Panc1 (cell line): Measurements from ENCODE around the gene FAM174C.

Experiments
- POLR2AphosphoS5 ChIP-seq: IDR thresholded peaks from 2 replicates; pipeline ENCODE4 v1.6.1; 2012; ENCODE audit warnings: mild to moderate bottlenecking, low read depth, low read length, moderate library complexity
- TF ChIP-seq, protein P1 (sequence below): fragments of 450-650 bp; IDR thresholded peaks from 2 replicates; pipeline ENCODE4 v1.5.1; 2017; ENCODE audit warnings: mild to moderate bottlenecking

DNA sequence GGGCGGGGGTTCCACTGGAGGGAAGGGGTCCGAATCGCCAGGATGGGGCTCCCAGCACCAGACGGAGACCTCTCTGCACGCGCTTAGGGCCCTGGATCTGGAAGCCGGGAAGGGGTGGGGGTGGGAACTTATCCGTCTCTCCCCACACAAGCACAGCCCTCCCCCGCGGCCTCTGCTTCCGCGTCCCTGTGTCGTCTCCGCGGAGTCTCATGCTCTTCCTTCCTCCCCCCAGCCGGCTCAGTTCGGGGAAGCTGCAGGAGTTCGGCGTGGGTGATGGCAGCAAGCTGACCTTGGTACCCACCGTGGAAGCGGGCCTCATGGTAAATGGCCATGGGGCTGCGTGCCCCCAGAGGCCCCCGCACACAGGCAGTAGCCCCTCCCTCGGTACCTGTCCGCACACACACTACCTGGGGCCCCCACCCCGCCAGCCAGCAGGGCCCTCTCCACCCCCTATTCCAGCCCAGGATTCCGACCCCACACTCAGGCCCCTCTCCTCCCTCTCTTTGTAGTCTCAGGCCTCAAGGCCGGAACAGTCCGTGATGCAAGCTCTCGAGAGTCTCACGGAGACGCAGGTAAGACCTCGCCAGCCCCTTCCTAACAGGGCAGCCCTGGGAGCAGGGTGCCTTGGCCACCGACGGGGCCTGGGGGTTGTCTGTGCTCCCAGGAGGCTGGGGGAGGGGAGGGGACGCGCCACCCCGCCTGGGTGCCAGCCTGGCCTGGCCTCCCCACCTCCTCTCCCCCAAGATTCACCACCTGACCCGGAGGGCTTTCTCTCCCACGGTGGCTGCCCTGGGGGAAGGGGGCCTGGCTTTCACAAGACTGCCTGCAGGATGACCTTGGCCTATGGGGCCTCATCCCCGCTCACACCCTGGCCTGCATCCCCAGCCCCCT is 23.8 kb upstream of the FAM174C start:
- TF ChIP-seq, protein P1, sequence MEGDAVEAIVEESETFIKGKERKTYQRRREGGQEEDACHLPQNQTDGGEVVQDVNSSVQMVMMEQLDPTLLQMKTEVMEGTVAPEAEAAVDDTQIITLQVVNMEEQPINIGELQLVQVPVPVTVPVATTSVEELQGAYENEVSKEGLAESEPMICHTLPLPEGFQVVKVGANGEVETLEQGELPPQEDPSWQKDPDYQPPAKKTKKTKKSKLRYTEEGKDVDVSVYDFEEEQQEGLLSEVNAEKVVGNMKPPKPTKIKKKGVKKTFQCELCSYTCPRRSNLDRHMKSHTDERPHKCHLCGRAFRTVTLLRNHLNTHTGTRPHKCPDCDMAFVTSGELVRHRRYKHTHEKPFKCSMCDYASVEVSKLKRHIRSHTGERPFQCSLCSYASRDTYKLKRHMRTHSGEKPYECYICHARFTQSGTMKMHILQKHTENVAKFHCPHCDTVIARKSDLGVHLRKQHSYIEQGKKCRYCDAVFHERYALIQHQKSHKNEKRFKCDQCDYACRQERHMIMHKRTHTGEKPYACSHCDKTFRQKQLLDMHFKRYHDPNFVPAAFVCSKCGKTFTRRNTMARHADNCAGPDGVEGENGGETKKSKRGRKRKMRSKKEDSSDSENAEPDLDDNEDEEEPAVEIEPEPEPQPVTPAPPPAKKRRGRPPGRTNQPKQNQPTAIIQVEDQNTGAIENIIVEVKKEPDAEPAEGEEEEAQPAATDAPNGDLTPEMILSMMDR = no peak
- peak; percentile 53; the same call in 1 of the 2 replicates for TF ChIP-seq POLR2AphosphoS5
